IPS-18a (cell line): ENCODE measurements around the gene NAPB.

Experiments used
- H3K27ac ChIP-seq: one replicate; pipeline ENCODE4 v1.5.1; 2013; ENCODE audit warnings: low read length
- H3K27me3 ChIP-seq: one replicate; pipeline ENCODE4 v1.6.1; 2013; ENCODE audit warnings: mild to moderate bottlenecking, low read length; ENCODE audit not compliant: control insufficient read depth, insufficient read depth
- H3K36me3 ChIP-seq: one replicate; pipeline ENCODE4 v1.6.1; 2013; ENCODE audit warnings: low read depth, low read length; ENCODE audit not compliant: control insufficient read depth
- H3K4me1 ChIP-seq: one replicate; pipeline ENCODE4 v1.6.1; 2013; ENCODE audit warnings: low read depth, low read length; ENCODE audit not compliant: control insufficient read depth
- H3K4me3 ChIP-seq: one replicate; pipeline ENCODE4 v1.5.1; 2013; ENCODE audit warnings: low read length
- H3K9ac ChIP-seq: one replicate; pipeline ENCODE4 v1.6.1; 2013; ENCODE audit warnings: mild to moderate bottlenecking, low read length, moderate library complexity
- H3K9me3 ChIP-seq: one replicate; pipeline ENCODE4 v1.6.1; 2013; ENCODE audit warnings: low read depth, low read length; ENCODE audit not compliant: control insufficient read depth

NAPB gene

GRCh38 chr20:23362392-23363256, 58.7 kb downstream of the NAPB start:
- H3K4me3 ChIP-seq = peak overlapping the region; percentile 72
- H3K9ac ChIP-seq = peak overlapping the region; percentile 61
- peaks cover 10% of the 10 kb centered on the region for H3K4me1 ChIP-seq
- peaks cover 11% of the 10 kb centered on the region for H3K36me3 ChIP-seq
- H3K27me3 ChIP-seq = no peaks in the 10 kb centered on the region
- no peak overlapping the region for H3K27ac ChIP-seq
- no peaks in the 10 kb centered on the region for H3K9me3 ChIP-seq

- Histone ChIP-seq H3K27me3 (no peaks in the 10 kb centered on the region), H3K36me3 (peaks cover 10% of the 10 kb centered on the region), H3K27ac (peak within 1 kb of the TSS; percentile 96), H3K9ac (peak within 1 kb of the TSS; percentile 90), H3K4me1 (peaks cover 10% of the 10 kb centered on the region), H3K9me3 (no peaks in the 10 kb centered on the region), H3K4me3 (peak within 1 kb of the TSS; percentile 87)
Measured at GRCh38 chr20:23361476-23362391, 59.6 kb downstream of the NAPB start, which contains the start of gene GZF1. Gene GZF1 (plus strand): TSS chr20:23362182. CDS start chr20:23364384, 2,202 bp downstream.

- Histone ChIP-seq H3K4me1 (peaks cover 10% of the 10 kb centered on the region), H3K36me3 (peaks cover 10% of the 10 kb centered on the region), H3K27ac (peak overlapping the region; percentile 96), H3K9me3 (no peaks in the 10 kb centered on the region), H3K27me3 (no peaks in the 10 kb centered on the region), H3K4me3 (peak overlapping the region; percentile 87), H3K9ac (peak overlapping the region; percentile 90)
Measured at GRCh38 chr20:23361119-23361475, 60.2 kb downstream of the NAPB start.

- Histone ChIP-seq H3K27ac (no peak overlapping the region), H3K4me3 (peak overlapping the region; percentile 87)
Measured at GRCh38 chr20:23360531-23360930, 60.8 kb downstream of the NAPB start.

GRCh38 chr20:23358923-23359593, 62.2 kb downstream of the NAPB start:
- Histone ChIP-seq H3K4me1 (peaks cover 10% of the 10 kb centered on the region), H3K4me3 (no peak overlapping the region), H3K27ac (no peak overlapping the region), H3K9ac (no peak overlapping the region), H3K9me3 (no peaks in the 10 kb centered on the region), H3K36me3 (peaks cover 19% of the 10 kb centered on the region), H3K27me3 (no peaks in the 10 kb centered on the region)

More at GRCh38 chr20:23360531-23360930, 60.8 kb downstream of the NAPB start:
- Histone ChIP-seq H3K9me3 (no peaks in the 10 kb centered on the region), H3K4me1 (peaks cover 10% of the 10 kb centered on the region), H3K9ac (peak overlapping the region; percentile 90), H3K36me3 (peaks cover 14% of the 10 kb centered on the region), H3K27me3 (no peaks in the 10 kb centered on the region)

- Histone ChIP-seq H3K36me3 (peaks cover 22% of the 10 kb centered on the region), H3K27me3 (no peaks in the 10 kb centered on the region), H3K9ac (no peak overlapping the region), H3K4me3 (peak overlapping the region; percentile 58), H3K27ac (no peak overlapping the region), H3K4me1 (peaks cover 10% of the 10 kb centered on the region), H3K9me3 (no peaks in the 10 kb centered on the region)
Measured at GRCh38 chr20:23358563-23358906, 62.8 kb downstream of the NAPB start.

GRCh38 chr20:23357767-23358562, 63.3 kb downstream of the NAPB start:
- H3K36me3 ChIP-seq = peaks cover 22% of the 10 kb centered on the region
- peak overlapping the region; percentile 79 for H3K27ac ChIP-seq
- H3K4me1 ChIP-seq = peaks cover 10% of the 10 kb centered on the region
- H3K9me3 ChIP-seq = no peaks in the 10 kb centered on the region
- peak overlapping the region; percentile 93 for H3K4me3 ChIP-seq
- no peaks in the 10 kb centered on the region for H3K27me3 ChIP-seq
- peak overlapping the region; percentile 80 for H3K9ac ChIP-seq

- Histone ChIP-seq H3K9me3 (no peaks in the 10 kb centered on the region), H3K27ac (no peak overlapping the region), H3K4me1 (peaks cover 10% of the 10 kb centered on the region), H3K4me3 (no peak overlapping the region), H3K36me3 (peaks cover 22% of the 10 kb centered on the region), H3K27me3 (no peaks in the 10 kb centered on the region), H3K9ac (no peak overlapping the region)
Measured at GRCh38 chr20:23356203-23356602, 65.1 kb downstream of the NAPB start.

- H3K9me3 ChIP-seq = no peaks in the 10 kb centered on the region
- peaks cover 22% of the 10 kb centered on the region for H3K36me3 ChIP-seq
- peaks cover 9% of the 10 kb centered on the region for H3K4me1 ChIP-seq
- no peak overlapping the region for H3K27ac ChIP-seq
- H3K4me3 ChIP-seq = peak overlapping the region; percentile 90
- peak overlapping the region; percentile 67 for H3K9ac ChIP-seq
- no peaks in the 10 kb centered on the region for H3K27me3 ChIP-seq
Measured at GRCh38 chr20:23350904-23351838, 70.1 kb downstream of the NAPB start.
